ENCODE measurements around the gene PPP1R27. TPM values are rescaled to one million over a fixed set of nuclear protein-coding genes. Genes with fewer than 3 reads are reported as not detected.

Gene PPP1R27, protein sequence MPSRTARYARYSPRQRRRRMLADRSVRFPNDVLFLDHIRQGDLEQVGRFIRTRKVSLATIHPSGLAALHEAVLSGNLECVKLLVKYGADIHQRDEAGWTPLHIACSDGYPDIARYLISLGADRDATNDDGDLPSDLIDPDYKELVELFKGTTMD
- not detected in 2 replicates for total RNA-seq (2014; rRNA removed; shearing (Covaris generic))

DNA sequence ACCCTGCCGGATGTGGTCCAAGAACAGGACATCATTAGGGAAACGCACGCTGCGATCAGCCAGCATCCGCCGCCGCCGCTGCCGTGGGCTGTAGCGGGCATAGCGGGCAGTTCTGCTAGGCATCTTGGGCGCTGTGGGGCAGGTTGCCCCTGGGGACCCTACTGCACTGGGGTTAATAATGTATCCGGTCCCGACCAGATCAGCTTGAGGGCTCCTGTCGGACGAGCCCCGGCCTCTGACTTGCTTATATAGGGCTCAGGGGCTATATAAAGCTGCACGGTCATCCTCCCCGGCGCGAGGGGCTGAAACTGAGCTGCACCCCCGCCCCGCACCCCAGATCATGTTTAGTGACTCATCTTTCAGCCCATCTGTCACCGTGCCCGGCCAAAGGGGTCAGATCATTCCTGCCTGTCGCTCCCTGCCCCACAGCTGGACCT lies at the start of gene PPP1R27:
Gene PPP1R27, minus strand, starts transcription at position 220 of the 437 bp plus-strand sequence. Its CDS starts 97 bp downstream, at position 123.
- no peak for DNase-seq (ENCODE audit: low read depth)

DNA sequence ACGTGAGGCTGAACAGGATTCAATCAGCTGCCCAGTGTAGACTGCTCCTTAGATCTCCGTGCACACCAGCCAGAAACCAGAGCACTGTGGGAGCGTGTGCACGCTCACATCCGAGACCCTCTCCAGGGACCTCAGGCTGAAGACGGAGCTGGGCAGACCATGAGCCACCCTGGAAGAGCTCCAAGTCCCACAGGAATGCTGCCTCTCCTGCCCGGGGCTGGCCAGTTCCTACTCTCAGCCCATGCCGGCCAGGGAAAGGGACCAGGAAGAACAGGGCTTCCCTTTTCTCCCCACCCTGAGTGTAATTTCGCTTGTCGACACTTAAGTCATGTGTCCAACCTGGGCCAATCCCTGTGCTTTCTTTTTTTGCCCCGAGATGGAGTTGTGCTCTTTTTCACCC lies 49.7 kb upstream of the PPP1R27 start:
- DNase-seq (ENCODE audit: low read depth): peak; percentile 56

DNA sequence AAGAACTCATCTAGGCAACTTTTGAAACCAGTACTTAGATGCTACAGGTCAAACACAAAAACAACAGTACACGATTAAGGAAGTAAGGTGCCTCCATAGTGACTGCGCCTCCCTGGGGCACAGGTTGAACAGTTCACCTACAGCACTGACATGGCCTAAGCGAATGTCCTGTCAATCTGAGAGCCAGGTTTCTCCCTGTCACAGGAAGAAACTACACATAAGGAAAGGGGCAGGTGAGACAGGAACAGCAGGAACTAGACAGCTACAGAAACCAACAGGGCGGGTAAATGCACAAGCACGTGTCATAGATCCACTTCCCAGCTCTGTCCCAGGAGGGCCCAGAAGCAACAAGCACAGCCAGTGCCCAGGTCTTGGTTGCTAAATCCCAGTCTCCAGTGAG lies 44.3 kb upstream of the PPP1R27 start:
- DNase-seq (ENCODE audit: low read depth): no peak

DNA sequence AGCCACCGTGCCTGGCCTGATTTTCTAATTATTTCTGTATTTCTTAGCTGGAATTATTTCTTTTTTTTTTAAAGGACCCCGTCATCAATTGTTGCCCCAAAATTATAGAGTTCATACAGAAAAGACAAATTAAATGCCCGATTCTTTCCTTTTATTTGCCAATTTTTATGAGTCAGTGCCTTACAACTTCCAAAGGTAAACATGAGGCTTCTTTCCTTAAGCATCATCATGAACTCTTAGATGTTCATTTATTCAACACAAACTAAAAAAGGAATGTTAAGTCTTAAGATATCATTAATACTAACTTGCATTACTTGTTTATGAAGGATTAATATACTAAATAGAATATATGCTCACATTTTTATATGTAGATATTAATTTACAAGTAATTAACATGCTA lies 43.4 kb upstream of the PPP1R27 start:
- DNase-seq (ENCODE audit: low read depth): no peak

DNA sequence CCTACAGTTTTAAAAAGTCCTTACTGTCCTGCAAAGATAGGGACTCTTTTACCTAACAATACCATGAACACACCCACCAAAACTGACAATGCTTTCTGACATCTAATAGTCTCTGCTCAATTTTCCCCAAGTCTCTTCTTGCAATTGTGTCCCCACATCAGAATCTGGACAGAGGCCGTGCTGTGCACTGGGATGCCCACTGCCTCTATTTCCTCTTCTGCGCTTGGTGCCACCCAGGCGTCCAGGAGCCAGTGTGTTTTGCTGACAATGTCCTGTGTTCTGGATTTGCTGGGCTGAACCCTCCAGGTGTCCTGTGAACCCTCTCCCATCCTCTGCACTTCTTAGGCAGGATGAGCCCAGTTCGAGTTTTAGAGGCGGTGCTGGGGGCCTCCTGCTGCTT lies 42.7 kb upstream of the PPP1R27 start:
- no peak for DNase-seq (ENCODE audit: low read depth)

DNA sequence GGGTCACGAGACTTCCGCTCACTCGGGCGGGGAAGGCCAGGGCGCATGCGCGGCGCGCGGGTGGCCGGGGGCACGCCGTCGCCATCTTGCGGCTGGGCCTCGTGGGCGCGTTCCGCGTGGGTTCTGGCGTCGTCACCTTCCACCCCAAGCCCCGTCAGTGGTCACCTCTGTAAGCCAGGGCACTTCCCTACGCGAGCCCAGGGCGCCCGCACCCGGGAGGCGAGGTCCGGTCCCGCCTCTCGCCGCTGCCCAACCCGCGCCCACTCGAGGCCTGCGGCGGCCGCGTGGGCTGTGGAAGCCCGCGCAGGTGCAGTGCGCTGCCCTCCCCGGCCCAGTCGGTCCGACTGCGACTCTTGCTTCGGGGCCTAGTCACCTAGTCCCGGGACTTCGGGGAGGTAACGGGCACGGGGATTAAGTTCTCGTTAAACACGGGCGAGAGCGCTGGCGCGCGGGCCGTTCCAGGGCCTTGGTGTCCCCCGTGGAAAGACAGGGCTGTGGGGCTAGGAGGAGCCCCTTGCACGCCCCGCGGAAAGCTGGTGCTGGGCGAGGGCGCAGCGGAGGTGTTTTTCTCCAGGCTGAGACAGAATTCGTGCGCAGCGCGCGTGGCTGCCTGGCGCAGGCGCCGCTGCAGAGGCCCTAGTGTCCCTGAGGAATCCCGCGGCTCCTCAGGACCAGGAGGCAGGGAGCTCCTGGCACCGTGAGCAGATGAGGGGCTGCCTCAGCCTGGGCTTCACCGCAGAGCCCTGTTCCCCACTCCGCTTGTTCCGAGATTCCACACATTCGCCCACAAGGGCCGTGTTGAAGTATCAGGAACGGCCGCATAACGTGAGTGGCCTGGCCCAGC lies 36.8 kb upstream of the PPP1R27 start:
- peak; percentile 84 for DNase-seq (ENCODE audit: low read depth)

DNA sequence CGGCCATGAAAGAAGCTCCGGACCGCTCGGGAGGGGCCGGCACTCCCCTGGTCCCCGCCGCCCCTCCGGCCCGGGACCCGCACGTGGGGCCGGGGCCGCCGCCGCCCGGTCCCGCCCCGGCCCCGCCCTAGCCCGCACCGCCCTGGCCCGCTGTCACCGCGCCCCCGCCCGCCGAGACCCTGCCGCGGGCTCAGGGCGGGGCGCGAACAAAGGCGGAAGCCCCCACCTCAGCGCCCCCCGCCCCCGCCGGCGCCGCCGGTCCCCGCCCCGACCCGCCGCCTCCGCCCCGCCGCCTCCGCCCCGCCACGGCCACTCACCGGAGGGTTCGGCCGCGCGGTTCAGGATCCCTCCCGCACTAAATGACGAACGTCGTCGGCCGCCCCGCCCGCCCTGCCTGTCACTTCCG lies 36.1 kb upstream of the PPP1R27 start, which contains the start of gene ARHGDIA:
Gene ARHGDIA, minus strand, starts transcription at position 357 of the 406 bp plus-strand sequence. CDS start 1,407 bp downstream, outside the sequence.
- no peak for DNase-seq (ENCODE audit: low read depth)

DNA sequence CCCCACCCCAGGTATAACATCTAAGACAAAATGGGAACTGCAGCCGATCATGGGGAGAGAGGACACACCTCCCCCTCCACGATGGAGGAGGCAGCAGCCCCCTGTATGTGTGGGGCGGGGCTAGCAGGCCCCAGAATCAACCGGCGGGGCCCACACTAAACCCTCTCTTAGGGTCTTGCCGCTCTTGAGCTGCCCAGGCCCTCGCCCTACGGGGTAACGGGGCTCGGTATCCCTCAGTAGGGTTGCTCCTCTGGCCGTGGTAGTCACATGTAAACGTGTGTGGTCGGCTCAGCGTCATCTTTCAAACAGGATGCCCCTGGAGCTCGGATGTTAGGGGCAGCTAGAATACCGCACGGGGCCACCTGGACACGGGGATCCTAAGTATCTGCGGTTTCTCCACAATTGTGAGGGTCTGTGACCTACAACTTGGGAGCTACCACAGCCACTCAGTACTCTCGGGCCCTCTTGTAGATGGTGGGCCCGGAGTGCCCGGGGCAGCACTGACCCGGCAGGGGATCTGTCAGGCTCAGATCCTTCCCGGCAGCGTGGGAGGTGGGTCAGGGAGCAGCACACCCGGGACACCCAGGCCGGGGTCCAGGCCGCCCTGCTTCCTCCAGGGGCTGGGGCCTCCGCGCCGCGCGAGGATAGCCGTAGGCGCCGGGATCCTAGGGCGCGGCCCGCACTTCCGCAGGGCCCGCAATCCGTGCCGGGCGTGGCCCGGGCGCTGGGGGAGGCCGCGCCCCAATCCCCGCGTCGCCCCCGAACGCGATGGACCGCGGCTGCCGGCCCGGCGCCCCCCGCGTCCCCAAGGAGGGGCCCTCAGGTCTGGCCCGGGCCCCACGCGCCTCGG lies 35.5 kb upstream of the PPP1R27 start:
- peak; percentile 63 for DNase-seq (ENCODE audit: low read depth)

DNA sequence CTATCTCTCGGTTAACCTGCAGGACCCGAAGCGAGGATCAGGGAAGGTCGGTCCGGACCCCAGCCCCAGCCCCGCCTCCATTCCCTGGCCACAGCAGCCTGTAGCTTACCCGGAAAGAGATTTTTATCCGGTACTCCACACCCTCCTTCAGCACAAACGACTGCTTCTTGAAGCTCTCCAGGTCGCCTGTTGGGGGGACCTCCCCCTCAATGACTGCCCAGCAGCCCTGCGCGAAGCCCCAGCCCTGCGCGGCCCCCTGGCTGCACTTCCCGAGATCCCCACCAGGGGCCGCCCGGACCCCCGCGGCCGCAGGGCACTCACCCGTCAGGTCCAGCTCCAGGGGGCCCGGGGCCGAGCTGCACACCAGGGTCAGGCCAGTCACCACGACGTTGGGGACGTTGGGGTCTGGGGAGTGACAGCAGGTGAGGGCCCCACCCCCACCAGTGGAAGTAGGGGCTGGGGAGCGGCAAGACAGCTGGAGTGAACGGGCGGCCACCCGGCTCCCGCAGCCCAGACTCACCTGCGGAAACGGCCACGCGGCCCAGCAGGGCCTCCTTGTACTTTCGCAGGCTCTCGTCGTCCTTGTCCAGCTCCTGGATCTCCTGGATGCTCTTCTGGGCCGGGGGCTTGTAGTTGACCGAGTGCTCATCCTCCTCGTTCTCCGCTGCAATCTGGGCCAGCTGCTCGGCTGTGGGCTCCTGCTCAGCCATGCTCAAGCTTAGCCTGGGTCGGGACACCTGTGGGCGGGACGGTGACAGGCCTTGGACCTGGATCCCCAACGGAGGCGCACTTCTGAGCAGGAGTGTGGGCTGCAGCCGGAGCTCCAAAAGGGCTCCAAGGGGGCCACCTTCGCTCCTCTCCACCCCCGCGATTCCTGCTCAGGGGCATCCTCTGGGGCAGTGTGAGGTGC lies 34.6 kb upstream of the PPP1R27 start:
- DNase-seq (ENCODE audit: low read depth): no peak

DNA sequence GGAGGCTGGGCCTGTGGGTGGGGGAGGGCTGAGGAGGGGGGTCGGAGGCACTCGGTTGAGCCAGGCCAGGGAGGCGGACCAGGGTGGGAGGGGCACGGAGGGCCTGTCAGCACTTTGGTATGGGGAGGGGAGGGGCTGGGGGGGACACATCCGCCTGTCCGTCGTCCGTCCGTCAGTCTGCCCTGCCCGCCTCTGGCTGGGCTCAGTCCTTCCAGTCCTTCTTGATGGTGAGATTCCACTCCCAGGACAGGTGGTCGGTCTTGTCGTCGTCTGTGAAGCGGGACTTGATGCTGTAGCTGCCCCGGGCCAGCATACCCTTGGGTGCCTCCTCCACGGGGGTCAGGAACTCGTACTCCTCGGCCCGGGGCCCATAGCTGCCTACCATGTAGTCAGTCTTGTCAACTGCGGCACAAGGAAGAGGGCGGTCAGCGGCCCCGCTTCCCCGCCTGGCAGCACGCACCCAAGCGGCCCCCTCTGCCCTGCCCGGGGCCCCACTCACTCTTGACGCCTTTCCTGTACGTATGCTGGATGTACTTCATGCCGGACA lies 33.9 kb upstream of the PPP1R27 start:
- DNase-seq (ENCODE audit: low read depth): peak; percentile 69

DNA sequence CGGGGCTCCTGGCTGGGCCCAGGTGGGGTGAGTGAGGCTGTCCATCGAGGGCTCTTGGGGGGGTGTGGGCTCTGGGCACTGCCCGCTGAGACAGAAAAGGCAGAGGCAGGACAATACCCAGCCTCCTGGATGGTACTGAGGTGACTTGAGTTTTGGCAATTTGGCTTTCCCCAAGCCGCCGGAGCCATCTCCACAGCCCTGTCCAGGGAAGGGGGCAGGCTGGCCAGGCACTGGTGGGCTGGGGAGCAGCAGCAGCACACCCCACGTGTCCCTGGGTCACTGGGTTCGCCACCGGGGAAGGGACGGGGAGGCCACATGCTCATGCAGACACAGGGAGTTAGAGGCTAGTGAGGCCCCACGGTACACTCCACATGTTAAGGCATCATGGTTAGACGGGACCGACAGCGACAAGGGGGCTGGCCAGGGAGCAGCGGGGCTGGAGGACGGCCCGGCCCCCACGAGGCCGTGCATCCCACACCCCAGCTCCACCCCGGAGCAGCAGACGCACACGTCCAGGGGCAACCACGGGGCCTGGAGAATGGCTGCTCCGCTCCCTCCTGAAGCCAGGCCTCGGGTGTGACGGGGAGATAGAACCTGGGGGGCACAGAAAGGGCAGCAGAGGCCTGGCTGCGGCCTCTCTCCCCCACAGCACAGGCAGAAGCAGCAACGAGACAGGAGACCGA lies 33.3 kb upstream of the PPP1R27 start:
- peak; percentile 35 for DNase-seq (ENCODE audit: low read depth)

DNA sequence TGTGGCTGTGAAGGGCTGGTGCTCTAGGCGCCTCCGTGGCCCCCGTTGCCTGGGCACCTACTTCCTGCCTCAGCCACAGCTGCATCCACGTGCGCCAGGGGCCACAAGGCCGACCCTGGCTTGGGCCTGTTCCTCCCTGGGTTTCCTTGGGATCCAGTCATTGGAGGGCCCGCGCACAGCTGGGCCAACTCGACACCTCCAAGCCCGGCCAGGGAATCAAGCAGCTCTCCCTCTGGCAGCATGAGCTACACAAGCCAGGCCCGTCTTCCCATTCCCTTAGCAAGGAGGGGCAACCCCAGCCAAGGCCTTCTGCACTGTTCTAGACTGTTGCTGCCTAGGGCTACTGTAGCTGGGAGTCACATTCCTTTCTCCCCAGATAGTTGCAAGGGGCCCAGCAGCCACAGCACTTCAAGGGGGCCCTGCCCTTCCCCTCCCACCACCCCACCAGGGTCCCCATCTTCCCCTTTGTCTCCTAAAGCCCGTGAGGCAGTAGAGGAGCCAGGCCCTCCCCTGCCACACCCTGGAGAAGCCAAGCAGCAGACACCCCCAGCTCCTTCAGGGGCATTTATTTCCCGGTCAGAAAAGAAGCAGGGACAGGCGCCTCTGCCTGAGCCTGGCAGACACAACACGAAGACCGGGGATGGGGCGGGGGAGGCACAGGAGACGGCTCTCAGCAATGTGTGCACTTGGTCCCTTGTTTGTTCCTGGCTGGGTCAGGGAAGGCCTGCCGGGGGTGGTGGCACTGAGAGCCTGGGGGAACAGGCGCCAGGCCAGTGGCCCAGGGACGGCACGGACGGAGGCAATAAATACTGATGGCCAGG lies 32.5 kb upstream of the PPP1R27 start:
- peak; percentile 77 for DNase-seq (ENCODE audit: low read depth)

DNA sequence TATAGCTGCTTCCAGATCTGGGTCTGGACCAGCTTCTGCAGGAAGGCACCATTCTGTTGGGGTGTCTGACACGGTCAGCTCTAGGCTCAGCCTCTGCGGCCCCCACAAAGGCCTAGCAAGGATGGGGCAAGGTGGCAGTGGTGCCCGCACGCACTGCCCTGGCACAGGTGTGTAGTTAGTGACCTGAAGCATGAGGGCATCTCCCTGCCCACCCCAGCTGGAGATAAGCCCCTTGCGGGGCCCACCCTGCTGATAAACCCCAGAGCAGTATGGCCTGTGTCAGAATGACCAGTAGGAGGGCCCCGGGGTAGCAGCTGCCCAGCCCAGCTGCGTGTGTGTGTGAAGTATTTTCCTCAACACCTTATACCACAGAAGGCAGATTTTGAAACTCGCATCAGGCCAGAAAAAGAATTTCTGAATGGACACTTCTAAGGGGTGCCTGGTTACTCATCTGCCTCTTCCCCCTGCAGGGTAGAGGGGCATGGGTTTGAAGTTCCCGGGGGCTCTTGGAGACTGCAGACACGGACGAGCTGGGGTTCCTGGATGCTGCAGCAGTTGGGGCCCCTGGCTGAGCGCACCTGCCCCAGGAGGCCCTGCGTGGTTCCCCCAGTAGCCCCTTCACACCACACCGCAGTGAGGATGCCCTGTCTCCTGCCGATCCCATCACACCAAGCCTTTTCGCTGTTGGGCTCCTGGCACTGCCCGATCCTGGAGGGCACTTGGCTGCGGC lies 31.8 kb upstream of the PPP1R27 start:
- no peak for DNase-seq (ENCODE audit: low read depth)

DNA sequence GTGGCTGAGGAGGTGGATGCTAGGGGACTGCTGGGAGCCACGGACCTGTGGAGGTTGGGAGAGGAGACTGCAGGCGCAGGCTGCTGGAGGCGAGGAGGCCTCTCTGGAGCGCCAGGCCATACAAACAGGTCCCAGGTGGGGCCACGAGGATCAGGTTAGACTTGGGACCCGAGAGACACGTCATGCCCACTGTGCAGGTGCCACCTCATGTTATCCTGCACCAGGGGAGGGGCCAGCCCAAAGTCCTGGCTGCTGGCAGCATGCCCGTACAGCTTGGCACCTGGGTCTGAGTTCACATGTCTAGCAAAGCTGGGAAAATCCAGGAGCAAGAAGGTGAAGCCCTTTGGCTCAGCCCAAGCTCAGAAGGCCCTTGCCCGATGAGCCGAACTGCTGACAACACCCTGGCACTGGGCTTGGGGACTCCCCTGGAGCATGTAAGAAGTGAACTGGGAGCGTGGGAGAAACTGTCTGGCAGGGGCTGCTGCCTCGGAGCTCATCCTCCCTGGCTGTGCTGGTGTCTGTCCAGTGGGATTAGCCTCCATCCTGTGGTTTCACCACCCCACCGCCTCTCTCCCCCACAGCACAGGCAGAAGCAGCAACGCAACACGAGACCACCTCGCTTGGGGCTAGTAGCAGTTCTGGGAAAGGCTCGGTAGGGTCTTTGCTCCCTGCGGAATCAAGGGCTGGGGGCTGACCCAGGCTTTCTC lies 31.0 kb upstream of the PPP1R27 start:
- no peak for DNase-seq (ENCODE audit: low read depth)

DNA sequence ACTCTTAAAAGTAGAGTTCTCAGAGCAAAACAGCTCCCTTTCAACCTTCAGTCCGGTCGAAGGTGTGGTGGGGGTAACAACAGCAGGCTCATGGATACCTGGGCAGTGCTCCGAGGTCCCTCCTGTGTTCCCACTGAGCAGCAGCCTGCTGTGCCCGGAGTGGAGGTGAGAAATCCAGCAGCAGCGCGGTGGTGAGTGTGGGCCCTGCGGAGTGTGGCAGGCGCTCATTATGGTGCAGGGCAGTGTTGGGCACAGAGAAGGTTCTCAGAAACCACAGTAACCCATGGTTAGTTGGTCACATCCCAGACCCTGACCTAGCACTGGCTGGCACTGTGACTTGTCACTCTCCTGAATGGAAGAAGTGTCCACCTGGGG lies 30.5 kb upstream of the PPP1R27 start:
- DNase-seq (ENCODE audit: low read depth): no peak

DNA sequence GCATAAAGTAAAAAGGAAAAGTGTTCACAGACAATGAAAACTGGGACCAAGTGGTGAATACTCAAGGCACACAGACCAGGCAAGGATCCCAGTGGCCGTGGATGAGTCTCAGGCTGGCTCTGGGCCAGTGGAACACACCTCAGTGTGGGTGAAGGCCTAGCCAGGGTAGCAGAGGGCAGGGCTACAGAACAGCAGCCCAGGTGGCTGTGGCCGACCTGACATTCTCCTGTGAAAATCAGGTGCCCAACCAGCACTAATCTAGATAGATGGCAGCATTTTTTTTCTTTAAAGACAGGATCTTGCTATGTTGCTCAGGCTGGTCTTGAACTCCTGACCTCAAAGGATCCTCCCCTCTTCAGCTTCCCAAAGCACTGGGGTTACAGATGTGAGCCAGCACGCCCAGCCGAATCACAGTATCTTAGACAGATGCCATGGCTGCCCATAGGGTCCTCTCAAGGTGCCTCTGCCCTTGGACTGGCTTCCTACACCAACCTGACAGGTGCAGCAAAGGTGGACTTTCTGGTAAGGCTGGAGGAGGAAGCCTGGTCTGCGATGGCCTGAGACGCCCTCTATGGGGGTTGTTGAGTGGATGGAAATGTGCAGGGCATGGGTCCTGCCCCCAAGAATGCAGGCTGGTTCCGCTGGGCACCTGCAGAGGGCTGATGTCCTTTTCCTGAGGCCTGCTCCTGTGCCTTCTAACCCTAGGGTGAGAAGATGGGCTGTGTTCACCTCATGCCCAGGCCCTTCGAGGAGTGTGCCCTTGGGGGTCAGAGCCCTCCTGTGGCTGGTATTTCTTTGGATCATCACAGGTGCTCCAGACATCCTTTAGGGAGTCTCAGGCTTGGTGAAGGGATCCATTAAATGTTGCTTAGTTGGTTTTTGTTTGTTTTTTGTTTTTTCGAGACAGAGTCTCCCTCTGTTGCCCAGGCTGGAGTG lies 29.3 kb upstream of the PPP1R27 start:
- DNase-seq (ENCODE audit: low read depth): no peak

DNA sequence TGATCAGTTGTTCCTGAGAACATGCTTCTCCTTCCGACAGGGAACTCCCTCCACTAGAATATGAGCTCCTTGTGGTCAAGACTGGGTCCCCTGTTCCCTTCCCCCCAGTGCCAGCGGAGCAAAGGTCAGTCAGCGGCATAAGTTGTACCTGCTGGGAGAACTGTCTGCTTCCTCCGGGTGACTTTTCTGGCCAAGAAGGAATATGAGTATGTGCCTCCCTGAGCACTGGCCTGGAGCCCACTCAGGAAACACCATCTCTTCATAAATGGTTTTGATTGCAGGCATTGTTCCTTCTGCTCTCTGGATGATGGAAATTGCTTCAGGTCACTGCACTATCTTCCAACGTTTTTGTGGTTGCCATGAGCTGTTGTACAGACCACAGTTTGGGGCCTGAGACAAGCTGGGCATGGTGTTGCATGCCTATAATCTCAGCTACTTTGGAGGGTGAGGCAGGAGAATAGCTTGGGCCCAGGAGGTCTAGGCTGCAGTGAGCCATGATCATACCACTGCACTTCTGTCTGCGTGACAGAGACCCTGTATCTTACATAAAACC lies 28.3 kb upstream of the PPP1R27 start:
- DNase-seq (ENCODE audit: low read depth): no peak
